Tibial nerve (tissue), 3 donors: ENCODE results near the gene DLGAP5.

Source experiments
- CTCF ChIP-seq, 5 experiments: fragments of 200-600 bp in 3 of 5; fragments of 450-650 bp in 2 of 5; sonication (generic) in 3 of 5; IDR thresholded peaks; one replicate each; pipeline ENCODE4 v1.5.1; 2016 to 2019; ENCODE audit warnings: antibody characterized with exemption in 5 of 5, mild to moderate bottlenecking in 3 of 5, moderate library complexity in 2 of 5
- POLR2A ChIP-seq, 2 donors: fragments of 450-650 bp; IDR thresholded peaks; one replicate each; pipeline ENCODE4 v1.6.1; 2017; ENCODE audit warnings: antibody characterized with exemption in 2 of 2, mild to moderate bottlenecking in 2 of 2, moderate library complexity in 2 of 2

DNA sequence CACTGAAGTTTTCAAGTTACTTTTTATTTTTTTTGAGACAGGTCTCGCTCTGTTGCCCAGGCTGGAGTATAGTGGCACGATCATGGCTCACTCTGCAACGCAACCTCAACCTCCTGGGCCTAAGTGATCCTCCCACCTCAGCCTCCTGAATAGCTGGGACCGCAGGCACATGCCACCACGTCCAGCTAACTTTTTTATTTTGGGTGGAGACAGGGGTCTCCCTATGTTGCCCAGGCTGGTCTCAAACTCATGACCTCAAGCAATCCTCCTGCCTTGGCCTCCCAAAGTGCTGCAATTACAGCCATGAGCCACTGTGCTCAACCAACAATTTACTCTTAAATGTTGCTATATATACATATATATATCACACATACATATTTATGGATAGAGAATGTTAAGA lies 89.7 kb downstream of the DLGAP5 start:
- TF ChIP-seq CTCF (IDR thresholded peaks at IDR 0.05) (no peak), POLR2A (IDR thresholded peaks at IDR 0.05) (no peak)
